GM18951 (cell line): ENCODE measurements around the gene LMAN2.
"Not testable (repeated sequence)": the region's sequence is repeated elsewhere in the genome, so short reads cannot be mapped to it uniquely, and the experiment has no call there.

Source experiments
- POLR2A ChIP-seq: IDR thresholded peaks from 4 replicates; pipeline ENCODE4 v1.6.1; 2011; ENCODE audit warnings: mild to moderate bottlenecking; ENCODE audit not compliant: insufficient read length, insufficient read depth; ENCODE audit errors: extremely low read depth
- in situ Hi-C: fragments of 300-500 bp; cut with MboI; formaldehyde crosslinking; loops from one replicate; pipeline ENCODE4 v1.12.0; 2022; ENCODE audit warnings: low sequenced_read_pairs, mixed read lengths, inconsistent platforms; ENCODE audit not compliant: unreplicated experiment

LMAN2 gene

DNA sequence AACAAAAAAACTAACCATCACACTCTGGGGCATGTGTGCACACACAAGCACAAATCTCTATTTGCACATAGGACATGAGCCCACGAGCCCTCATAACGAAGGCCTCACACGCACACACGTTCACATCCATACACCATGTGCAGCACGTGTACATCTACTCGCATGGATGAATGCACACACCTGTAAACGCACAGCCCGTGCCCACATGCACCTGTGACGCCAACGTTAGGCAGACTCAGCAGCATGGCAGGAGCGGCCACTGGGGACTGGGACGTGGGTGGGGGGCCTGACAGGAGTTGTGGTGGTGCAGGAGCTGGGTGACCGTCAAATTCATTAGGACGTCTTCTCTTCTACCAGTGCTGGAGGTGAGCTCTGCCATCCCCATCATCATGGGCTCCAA lies 35.9 kb upstream of the LMAN2 start:
- no peak for TF ChIP-seq POLR2A
- in situ Hi-C loops: no loop called here

DNA sequence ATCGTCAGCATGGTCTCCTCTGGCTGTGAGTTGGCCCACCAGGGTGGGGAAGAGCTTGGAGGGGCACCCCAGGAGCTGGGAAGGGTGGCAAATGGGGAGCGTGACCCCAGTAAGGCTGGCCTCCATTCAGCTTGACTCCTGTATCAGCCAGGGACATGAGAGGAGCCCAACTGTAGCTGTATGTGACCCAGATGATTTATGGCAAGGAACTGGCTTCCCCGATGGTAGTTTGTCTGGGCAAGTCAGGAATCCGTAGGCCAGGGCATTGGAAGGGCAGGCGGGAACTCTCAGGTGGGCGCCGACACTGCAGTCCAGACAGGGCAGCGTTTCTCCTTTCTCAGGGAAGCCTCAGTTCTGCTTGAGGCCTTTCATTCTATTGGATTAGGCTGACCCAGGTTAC lies 35.1 kb upstream of the LMAN2 start:
- TF ChIP-seq POLR2A: no peak
- in situ Hi-C loops: no loop called here

DNA sequence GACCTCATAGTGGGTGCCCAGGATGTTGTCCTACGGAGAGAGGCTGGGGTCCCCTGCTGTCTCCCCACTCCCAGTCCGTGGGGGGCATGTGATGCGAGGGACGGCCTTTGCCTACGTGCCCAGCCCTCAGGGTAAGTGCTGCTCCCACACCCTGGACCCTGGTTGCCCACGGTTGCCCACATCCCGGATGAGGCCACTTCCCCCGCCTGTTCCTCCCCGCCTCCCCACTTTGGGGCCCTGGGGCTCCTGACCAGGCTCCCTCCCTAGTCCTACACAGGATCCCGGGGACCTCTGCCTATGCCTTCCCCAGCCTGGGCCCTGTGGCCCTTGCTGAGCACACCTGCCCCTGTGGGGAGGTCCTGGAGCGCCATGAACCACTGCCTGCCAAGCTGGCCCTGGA lies 34.3 kb upstream of the LMAN2 start:
- in situ Hi-C loops: no loop called here
- no peak for TF ChIP-seq POLR2A

DNA sequence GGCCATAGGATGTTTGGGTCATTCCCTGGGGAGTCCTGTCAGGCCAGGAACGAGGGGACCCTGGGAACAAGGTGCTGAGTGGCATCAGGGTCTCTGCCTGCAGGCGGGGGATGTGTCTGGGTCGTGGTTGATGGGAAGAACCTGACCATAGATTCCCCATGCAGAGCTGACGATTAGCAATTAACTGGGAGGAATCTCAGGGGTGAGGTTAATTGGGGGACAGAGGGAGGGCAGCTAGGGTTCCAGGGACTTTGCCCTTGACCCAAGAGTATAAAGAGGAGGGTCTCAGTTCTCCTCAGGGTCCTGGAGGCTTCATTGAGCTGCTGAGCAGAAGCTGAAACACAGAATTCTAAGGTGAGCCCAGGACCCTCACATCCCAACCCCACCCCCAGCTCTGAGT lies 32.7 kb upstream of the LMAN2 start, which contains the start of gene SLC34A1:
TSS of gene SLC34A1 (plus strand) at position 301 of the 400 bp plus-strand sequence. CDS start 1,308 bp downstream, outside the sequence.
- in situ Hi-C loops: no loop called here
- TF ChIP-seq POLR2A: no peak

DNA sequence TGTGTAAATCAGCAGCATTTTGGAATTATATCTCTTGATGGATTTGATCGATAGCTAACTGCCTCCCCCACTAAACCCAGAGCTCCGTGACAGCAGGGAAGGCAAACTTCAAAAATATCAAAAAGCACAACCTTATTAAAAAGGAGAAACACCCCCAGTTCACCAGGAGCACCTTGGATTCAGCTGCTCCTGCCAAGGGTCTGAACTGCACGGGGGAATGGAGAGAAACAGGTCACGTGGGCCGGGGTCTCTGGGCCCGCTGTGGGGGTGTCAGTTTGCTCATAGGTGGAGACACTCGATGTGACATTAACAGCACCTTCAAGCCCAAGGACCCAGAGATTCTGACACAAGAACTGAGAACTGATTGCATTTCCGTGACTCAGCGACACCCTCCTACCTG lies 31.7 kb upstream of the LMAN2 start:
- in situ Hi-C loops: no loop called here
- TF ChIP-seq POLR2A: no peak

DNA sequence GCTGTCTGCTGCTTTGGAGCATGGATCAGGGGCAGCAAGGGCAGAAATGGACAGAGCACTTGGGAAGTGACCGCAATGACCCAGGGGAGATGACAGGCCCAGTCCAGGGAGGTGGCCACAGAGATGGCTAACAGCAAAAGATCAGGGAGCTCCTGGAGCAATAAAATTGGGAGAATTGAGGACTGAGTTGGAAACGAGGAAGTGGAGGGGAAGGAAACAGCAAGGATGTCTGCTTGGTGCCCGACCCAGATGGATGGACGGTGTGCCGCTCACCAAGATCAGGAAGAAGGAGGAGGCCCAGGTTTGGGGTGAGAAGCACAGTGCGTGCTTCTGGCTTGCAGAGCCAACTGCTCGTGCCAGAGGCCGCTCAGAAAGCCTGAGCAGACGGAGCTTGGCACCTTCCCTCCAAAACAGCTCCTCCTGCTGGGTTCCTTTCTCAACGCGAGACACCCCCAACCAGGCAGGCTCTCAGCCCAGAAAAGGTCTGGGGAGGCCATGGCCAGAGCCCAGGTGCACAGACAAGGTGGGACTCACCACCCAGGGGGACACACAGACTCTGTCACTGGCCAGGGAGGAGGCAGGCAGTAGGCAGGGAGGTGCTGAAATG lies 31.1 kb upstream of the LMAN2 start:
- TF ChIP-seq POLR2A: no peak
- in situ Hi-C loops: no loop called here

DNA sequence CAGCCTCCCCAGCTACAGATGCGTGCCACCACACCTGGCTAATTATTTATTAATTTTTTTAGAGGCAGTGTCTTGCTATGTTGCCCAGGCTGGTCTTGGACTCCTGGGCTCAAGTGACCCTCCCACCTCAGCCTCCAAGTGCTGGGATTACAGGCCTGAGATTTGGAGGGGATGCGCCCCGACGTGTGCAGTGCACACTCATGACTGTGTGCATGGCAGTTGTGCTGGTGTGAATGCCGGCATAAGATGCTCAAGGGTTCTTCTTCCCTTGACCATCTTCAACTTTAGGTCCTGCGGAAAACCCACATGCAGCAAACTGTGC lies 29.3 kb upstream of the LMAN2 start:
- in situ Hi-C loops: no loop called here
- TF ChIP-seq POLR2A: no peak

DNA sequence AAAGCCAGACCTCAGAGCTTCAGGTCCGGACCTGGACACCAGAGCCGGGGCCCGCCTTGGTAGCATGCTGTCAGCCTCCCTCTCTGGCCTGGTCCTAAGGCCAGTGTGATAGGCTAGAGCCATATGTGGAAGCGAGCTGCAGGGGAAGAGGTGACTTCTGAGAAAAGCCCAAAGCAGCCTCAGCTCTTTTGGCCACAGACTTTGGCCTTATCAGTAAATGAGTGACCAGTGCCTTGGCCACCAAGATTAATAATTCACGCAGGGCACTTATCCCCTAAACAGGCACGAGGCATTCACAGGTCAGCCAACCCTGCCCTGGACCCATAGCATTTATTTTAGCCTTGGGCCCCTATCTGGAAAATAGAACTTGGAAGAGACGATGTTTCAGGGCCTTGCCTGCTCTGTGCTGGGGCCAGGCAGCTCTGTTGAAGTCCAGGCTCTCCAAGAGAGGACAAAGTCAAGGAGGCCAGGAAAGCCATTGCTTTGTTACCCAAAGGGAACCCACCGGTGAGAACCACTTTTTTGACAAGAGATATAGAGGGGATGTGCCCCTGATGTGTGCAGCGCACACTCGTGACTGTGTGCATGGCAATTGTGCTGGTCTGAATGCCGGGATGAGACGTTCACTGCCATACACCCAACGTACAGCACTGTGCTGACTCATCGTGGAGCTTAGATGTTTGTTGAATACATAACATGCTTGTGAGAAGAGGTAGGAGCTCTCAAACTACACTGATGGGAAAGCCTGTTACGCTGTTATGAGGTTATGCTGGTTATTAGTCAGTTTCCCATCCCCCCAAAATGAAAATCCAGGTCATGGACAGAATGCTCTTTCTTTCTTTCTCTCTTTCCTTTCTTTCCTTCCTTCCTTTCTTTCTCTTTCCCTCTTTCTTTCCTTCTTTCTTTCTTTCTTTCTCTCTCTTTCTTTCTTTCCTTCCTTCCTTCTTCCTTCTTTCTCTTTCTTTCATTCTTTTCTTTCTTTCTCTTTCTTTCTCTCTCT lies 27.7 kb upstream of the LMAN2 start:
- in situ Hi-C loops: no loop called here
- TF ChIP-seq POLR2A: peak; percentile 44

DNA sequence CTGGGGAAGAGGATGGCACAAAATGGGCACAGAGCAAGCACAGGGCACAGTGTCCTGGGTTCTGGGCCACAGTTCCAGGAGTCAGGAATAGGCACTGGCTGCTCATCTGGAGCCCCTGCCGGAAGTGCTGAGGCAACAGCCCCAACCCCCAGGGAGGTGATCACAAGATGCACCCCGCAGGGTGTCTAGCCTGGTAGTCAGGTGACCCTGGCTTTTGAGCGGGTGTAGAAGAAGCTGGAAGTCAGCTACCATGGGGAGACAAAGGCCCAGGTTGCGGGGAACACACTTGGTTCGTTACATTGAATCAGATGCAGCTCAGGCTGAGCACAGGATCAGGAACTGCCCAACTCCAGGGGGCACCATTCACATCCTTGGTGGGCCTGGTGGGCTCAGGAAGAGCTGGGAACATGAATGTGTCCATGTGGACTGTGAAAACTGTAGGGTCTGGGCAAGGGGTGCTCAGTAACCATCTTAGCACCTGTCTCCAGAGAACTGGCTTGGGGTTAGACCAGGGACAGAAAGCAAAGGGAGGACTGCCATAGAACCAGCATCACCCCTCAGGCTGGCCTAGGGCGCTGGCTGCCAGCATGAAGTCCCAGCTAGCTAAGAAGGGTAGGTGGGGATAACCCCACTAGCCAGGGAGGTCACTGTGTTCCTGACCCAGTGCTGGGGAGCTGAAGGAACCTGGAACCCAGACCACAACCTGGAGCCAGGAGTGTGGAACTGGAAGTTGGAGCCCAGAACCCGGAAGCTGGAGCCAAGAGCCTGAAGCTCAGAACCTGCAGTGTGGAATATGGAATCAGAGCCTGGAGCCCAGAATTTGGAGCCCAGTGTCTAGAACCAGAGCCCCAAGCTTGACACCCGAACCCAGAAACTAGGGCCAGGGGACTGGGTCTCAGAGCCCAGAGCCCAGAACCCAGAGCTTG lies 26.6 kb upstream of the LMAN2 start:
- in situ Hi-C loops: no loop called here
- TF ChIP-seq POLR2A: no peak

DNA sequence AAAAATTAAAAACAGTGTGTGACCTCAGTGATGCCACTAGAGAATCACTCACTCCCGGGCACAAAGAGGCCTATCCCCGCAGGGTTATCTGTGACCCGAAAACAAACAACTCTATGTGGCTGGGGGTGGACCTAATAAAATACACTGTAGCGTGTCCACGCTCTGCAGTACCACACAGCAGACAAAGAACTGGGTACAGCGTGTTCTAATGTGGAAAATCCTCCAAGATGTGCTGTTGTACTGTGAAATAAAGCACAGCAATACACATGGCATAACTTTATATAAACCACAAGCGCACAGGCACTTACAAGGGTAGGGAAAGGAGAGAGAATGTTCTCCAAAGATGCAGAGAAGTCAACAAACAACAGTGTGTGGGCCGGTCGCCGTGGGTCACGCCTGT lies 24.6 kb upstream of the LMAN2 start:
- in situ Hi-C loops: no loop called here
- TF ChIP-seq POLR2A: no peak

DNA sequence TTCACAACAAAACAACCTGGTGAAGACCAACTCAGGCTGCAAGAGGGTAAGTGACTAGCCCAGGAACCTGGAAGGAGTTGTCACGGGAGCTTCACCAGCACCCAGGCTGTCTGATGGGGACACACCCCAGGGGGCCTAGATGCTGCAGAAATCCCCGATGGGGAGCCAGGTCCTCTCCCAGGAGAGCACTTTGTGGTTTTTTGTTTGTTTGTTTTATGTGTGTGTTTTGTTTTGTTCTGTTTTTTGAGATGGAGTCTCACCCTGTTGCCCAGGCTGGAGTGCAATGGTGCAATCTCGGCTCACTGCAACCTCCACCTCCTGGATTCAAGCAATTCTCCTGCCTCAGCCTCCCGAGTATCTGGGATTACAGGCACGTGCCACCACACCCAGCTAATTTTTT lies 24.0 kb upstream of the LMAN2 start:
- in situ Hi-C loops: not testable (repeated sequence)

DNA sequence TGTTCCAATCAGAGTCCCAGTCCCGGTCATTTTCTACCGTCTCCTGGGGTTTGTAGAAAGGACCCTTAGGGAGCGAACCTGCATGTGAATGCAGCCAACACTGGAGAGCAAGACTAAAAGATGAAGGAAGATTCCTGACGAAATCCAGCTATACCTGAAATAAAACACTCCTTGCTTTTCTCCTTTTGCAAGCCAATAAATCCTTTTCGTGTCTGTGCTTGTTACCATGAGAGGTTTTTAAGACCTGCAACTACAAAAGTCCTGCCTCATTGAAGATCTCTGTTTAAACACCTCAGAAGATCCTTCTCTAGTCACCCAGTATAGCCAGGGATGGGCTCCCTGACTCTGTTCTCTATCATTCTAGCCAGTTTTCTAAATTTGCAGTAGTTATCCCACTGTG lies 22.7 kb upstream of the LMAN2 start:
- TF ChIP-seq POLR2A: no peak
- in situ Hi-C loops: no loop called here

DNA sequence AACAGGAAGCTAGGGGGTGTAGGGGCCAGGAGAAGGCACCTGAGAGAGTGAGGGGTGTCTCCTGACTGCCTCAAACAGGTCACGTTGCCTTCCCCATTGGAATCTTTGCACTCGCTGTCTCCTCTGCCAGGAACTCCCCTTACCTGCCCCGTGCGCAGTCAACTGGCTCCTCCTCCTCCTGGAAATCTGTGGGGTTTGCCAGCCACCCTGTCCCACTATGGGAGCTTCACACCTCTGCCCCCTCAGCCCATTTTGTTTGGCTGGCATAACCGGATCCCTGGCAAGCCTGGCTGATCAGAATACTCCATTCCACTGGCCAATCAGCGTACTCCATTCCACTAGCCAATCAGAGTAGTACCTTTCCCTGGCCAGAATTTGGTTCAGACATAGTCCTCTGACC lies 22.3 kb upstream of the LMAN2 start:
- no peak for TF ChIP-seq POLR2A
- in situ Hi-C loops: no loop called here
